Measurements from ENCODE around the gene ZNF474. TPM values are rescaled to one million over a fixed set of nuclear protein-coding genes. Genes with fewer than 3 reads are reported as not detected.

ZNF474 gene
- total and polyA plus RNA-seq, 2 donors (not counting 1 experiment from before 2014, with no cell fraction given), result 0.12 TPM; not detected in 1

DNA sequence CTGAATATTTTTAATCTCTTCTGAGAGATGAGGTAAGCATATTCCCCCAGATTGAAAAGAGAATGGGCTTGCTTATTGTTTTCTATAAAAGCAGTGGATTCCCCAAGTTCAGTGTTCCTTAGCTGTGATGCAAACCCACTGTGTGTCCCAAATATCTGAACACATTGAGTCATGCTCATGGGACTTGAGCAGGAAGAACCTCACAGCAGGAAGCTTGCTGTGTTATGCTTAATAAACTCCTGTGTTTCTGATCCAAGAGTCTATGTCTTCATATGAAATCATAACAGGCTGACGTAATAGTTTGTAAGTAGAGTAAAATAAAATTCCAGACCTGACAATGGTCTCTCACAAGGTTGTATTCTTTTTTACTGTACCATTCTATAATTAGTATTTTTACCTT is 26.5 kb upstream of the ZNF474 start:
- H3K4me3 ChIP-seq (ENCODE audit: control extremely low read depth in 1 of 5, extremely low read depth in 1 of 5, insufficient read depth in 1 of 5, low read depth in 2 of 5, low read length in 4 of 5), result no peak overlapping the region

DNA sequence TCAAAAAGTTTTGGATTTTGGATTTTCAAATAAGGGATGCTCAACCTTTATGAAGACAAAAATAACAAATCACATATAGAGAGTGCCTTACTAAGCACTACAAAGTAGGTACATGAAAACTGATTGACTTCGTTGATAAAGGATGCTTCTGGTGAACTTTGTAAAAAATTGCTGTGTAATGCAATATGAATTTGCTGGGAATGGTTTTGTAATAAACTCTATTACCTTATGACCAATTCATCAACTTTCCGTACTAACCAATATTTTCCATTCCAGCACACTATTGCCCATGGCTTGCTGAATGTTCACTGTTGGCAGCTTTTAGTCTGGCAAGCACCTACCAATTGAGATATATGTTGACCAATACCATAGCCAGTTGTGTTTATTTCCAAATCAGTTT is 23.4 kb upstream of the ZNF474 start:
- Histone ChIP-seq H3K4me2 (replicated peaks; ENCODE audit: low read depth, low read length, poor library complexity, severe bottlenecking) (no peak overlapping the region), H3K9ac (ENCODE audit: low read length) (no peak overlapping the region), H3K36me3 (replicated peaks in 1 of 2; ENCODE audit: control extremely low read depth in 1 of 2, control insufficient read depth in 1 of 2, extremely low read depth in 1 of 2, insufficient read depth in 2 of 2, low read length in 1 of 2) (no peaks in the 10 kb centered on the region), H3K4me1 (ENCODE audit: control insufficient read depth in 2 of 2, insufficient read depth in 2 of 2, low read length in 2 of 2) (no peaks in the 10 kb centered on the region), H4K20me1 (ENCODE audit: control insufficient read depth, insufficient read depth, low read length, poor library complexity, severe bottlenecking) (no peaks in the 10 kb centered on the region), H3K27ac (ENCODE audit: low read length in 2 of 2) (no peak overlapping the region), H2AFZ (ENCODE audit: insufficient read depth, low read depth, low read length, poor library complexity, severe bottlenecking) (no peak overlapping the region), H3K27me3 (replicated peaks in 1 of 4; ENCODE audit: control extremely low read depth in 1 of 4, control insufficient read depth in 3 of 4, insufficient read depth in 4 of 4, low read length in 3 of 4) (no peaks in the 10 kb centered on the region), H3K9me3 (ENCODE audit: control extremely low read depth in 1 of 3, control insufficient read depth in 2 of 3, insufficient read depth in 1 of 3, low read length in 2 of 3) (no peaks in the 10 kb centered on the region), H3K4me3 (ENCODE audit: control extremely low read depth in 1 of 5, extremely low read depth in 1 of 5, insufficient read depth in 1 of 5, low read depth in 2 of 5, low read length in 4 of 5) (no peak overlapping the region), H3K79me2 (ENCODE audit: control insufficient read depth, insufficient read depth, low read length) (no peaks in the 10 kb centered on the region)
- CTCF ChIA-PET, result no interaction called here
- H3K9me3 Mint-ChIP-seq (ENCODE audit: insufficient read depth), result no peaks in the 10 kb centered on the region
- ATAC-seq (ENCODE audit: low read depth) (no peak), DNase-seq (no peak)
- TF ChIP-seq, protein P1, sequence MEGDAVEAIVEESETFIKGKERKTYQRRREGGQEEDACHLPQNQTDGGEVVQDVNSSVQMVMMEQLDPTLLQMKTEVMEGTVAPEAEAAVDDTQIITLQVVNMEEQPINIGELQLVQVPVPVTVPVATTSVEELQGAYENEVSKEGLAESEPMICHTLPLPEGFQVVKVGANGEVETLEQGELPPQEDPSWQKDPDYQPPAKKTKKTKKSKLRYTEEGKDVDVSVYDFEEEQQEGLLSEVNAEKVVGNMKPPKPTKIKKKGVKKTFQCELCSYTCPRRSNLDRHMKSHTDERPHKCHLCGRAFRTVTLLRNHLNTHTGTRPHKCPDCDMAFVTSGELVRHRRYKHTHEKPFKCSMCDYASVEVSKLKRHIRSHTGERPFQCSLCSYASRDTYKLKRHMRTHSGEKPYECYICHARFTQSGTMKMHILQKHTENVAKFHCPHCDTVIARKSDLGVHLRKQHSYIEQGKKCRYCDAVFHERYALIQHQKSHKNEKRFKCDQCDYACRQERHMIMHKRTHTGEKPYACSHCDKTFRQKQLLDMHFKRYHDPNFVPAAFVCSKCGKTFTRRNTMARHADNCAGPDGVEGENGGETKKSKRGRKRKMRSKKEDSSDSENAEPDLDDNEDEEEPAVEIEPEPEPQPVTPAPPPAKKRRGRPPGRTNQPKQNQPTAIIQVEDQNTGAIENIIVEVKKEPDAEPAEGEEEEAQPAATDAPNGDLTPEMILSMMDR (IDR thresholded peaks at IDR 0.05), result no peak
- no peak for TF ChIP-seq EZH2 (IDR thresholded peaks at IDR 0.05; ENCODE audit: borderline replicate concordance, insufficient read depth, low read depth, low read length, poor library complexity, severe bottlenecking)
- no CpG with 5 or more reads among the region's 2 CpGs for WGBS (ENCODE audit: insufficient coverage)
- H3K27me3 Mint-ChIP-seq, result peaks cover 7% of the 10 kb centered on the region
- intact Hi-C loops (cut with micrococcal nuclease), result no loop called here
- POLR2A ChIA-PET, result no interaction called here
- no peak overlapping the region for H3K27ac Mint-ChIP-seq
- H3K4me1 Mint-ChIP-seq, result no peaks in the 10 kb centered on the region
- no peak overlapping the region for H3K4me3 Mint-ChIP-seq

More for the DNA sequence above, 26.5 kb upstream of the ZNF474 start:
- no peaks in the 10 kb centered on the region for H3K4me1 Mint-ChIP-seq
- ChIA-PET POLR2A (no interaction called here), CTCF (no interaction called here)
- intact Hi-C loops (cut with micrococcal nuclease), result no loop called here
- no peak overlapping the region for H3K4me2 ChIP-seq (replicated peaks; ENCODE audit: low read depth, low read length, poor library complexity, severe bottlenecking)
- no peaks in the 10 kb centered on the region for H3K9me3 Mint-ChIP-seq (ENCODE audit: insufficient read depth)
- no peaks in the 10 kb centered on the region for H3K4me1 ChIP-seq (ENCODE audit: control insufficient read depth in 2 of 2, insufficient read depth in 2 of 2, low read length in 2 of 2)
- ATAC-seq (ENCODE audit: low read depth) (no peak), DNase-seq (no peak)
- no peak overlapping the region for H3K4me3 Mint-ChIP-seq
- WGBS (ENCODE audit: insufficient coverage), result no CpG with 5 or more reads among the region's 1 CpG
- H3K27ac ChIP-seq (ENCODE audit: low read length in 2 of 2), result no peak overlapping the region
- TF ChIP-seq, protein P1 (IDR thresholded peaks at IDR 0.05), result no peak
- no peak for TF ChIP-seq EZH2 (IDR thresholded peaks at IDR 0.05; ENCODE audit: borderline replicate concordance, insufficient read depth, low read depth, low read length, poor library complexity, severe bottlenecking)
- peaks cover 11% of the 10 kb centered on the region for H3K27me3 Mint-ChIP-seq
- no peak overlapping the region for H2AFZ ChIP-seq (ENCODE audit: insufficient read depth, low read depth, low read length, poor library complexity, severe bottlenecking)
- H3K27me3 ChIP-seq (replicated peaks in 1 of 4; ENCODE audit: control extremely low read depth in 1 of 4, control insufficient read depth in 3 of 4, insufficient read depth in 4 of 4, low read length in 3 of 4), result no peaks in the 10 kb centered on the region
- H3K9ac ChIP-seq (ENCODE audit: low read length), result no peak overlapping the region
- H3K27ac Mint-ChIP-seq, result no peak overlapping the region
- H4K20me1 ChIP-seq (ENCODE audit: control insufficient read depth, insufficient read depth, low read length, poor library complexity, severe bottlenecking), result no peaks in the 10 kb centered on the region
- H3K9me3 ChIP-seq (ENCODE audit: control extremely low read depth in 1 of 3, control insufficient read depth in 2 of 3, insufficient read depth in 1 of 3, low read length in 2 of 3), result no peaks in the 10 kb centered on the region
- H3K79me2 ChIP-seq (ENCODE audit: control insufficient read depth, insufficient read depth, low read length), result no peaks in the 10 kb centered on the region
- H3K36me3 ChIP-seq (replicated peaks in 1 of 2; ENCODE audit: control extremely low read depth in 1 of 2, control insufficient read depth in 1 of 2, extremely low read depth in 1 of 2, insufficient read depth in 2 of 2, low read length in 1 of 2), result no peaks in the 10 kb centered on the region

Data from B cell (primary cell).